ENCODE data around the gene GATAD2B.

DNA sequence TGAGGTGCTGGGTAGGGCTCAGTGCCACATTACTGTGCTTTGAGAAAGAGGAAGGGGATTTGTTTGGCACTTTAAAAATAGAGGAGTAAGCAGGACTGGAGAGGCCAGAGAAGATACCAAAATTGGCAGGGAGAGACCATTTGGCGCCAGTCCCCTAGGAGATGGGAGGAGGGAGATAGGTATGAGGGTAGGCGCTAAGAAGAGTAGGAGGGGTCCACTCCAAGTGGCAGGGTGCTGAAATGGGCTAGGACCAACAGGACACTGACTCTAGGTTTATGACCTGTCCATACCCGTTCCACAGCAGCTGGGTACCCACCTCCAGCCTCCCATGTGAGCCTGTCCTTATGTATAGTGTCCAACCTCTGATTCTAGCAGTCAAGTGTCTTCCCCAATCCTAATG, 36.7 kb upstream of the GATAD2B start:
- TF ChIP-seq, protein P1, sequence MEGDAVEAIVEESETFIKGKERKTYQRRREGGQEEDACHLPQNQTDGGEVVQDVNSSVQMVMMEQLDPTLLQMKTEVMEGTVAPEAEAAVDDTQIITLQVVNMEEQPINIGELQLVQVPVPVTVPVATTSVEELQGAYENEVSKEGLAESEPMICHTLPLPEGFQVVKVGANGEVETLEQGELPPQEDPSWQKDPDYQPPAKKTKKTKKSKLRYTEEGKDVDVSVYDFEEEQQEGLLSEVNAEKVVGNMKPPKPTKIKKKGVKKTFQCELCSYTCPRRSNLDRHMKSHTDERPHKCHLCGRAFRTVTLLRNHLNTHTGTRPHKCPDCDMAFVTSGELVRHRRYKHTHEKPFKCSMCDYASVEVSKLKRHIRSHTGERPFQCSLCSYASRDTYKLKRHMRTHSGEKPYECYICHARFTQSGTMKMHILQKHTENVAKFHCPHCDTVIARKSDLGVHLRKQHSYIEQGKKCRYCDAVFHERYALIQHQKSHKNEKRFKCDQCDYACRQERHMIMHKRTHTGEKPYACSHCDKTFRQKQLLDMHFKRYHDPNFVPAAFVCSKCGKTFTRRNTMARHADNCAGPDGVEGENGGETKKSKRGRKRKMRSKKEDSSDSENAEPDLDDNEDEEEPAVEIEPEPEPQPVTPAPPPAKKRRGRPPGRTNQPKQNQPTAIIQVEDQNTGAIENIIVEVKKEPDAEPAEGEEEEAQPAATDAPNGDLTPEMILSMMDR (IDR thresholded peaks at IDR 0.05 in 4 of 5, conservative IDR thresholded peaks at IDR 0.05 in 1 of 5) = no peak
- no peak for TF ChIP-seq POLR2A (IDR thresholded peaks at IDR 0.05)
